Neural cell (in vitro differentiated cells): ENCODE data around the gene DIDO1. TPM values are rescaled to one million over a fixed set of nuclear protein-coding genes. Genes with fewer than 3 reads are reported as not detected.

ENCODE experiments used
- H2AFZ ChIP-seq: fragments of 200-600, 300-800 bp; sonication (generic), shearing (Covaris generic); 2 replicates; pipeline ENCODE4 v1.6.0; 2014; ENCODE audit warnings: low read depth, mild to moderate bottlenecking, antibody characterized with exemption, low read length, moderate library complexity
- H3F3A ChIP-seq: fragments of 200-600 bp; shearing (Covaris generic); 2 replicates; pipeline ENCODE4 v1.6.1; 2016; ENCODE audit warnings: mild to moderate bottlenecking, moderate library complexity, mixed read lengths, antibody characterized with exemption, low read length; ENCODE audit not compliant: insufficient read depth, poor library complexity, severe bottlenecking
- H3K27ac ChIP-seq: fragments of 200-600, 300-800 bp; sonication (generic), shearing (Covaris generic); 2 replicates; pipeline ENCODE4 v1.5.1; 2014; ENCODE audit warnings: mild to moderate bottlenecking, low read length, moderate library complexity
- H3K27me3 ChIP-seq: fragments of 300-800, 200-600 bp; sonication (generic), shearing (Covaris generic); 2 replicates; pipeline ENCODE4 v1.6.0; 2014; ENCODE audit warnings: mild to moderate bottlenecking, low read depth, low read length, moderate library complexity; ENCODE audit not compliant: insufficient read depth
- H3K36me3 ChIP-seq: fragments of 300-800, 200-600 bp; sonication (generic), shearing (Covaris generic); 2 replicates; pipeline ENCODE4 v1.5.1; 2014; ENCODE audit warnings: mild to moderate bottlenecking, antibody characterized with exemption, low read length, moderate library complexity; ENCODE audit not compliant: insufficient read depth
- H3K4me2 ChIP-seq: fragments of 300-800, 200-600 bp; sonication (generic), shearing (Covaris generic); 2 replicates; pipeline ENCODE4 v1.6.0; 2014; ENCODE audit warnings: mild to moderate bottlenecking, low read length
- H3K4me3 ChIP-seq: fragments of 300-800, 200-600 bp; sonication (generic), shearing (Covaris generic); 2 replicates; pipeline ENCODE4 v1.5.1; 2014; ENCODE audit warnings: mild to moderate bottlenecking, low read length, moderate library complexity
- H3K79me2 ChIP-seq: fragments of 200-600 bp; shearing (Covaris generic); replicated peaks from 2 replicates; pipeline ENCODE4 v1.6.0; 2014; ENCODE audit warnings: mild to moderate bottlenecking, low read length, moderate library complexity; ENCODE audit not compliant: insufficient read depth
- H3K9ac ChIP-seq: fragments of 300-800, 200-600 bp; sonication (generic), shearing (Covaris generic); 2 replicates; pipeline ENCODE4 v1.6.1; 2016; ENCODE audit warnings: mild to moderate bottlenecking, low read length, mixed read lengths
- H3K9me2 ChIP-seq: fragments of 200-600 bp; shearing (Covaris generic); 2 replicates; pipeline ENCODE4 v1.6.1; 2016; ENCODE audit warnings: mild to moderate bottlenecking, low read length, mixed read lengths; ENCODE audit not compliant: insufficient read depth
- H3K9me3 ChIP-seq: fragments of 200-600, 300-800 bp; sonication (generic), shearing (Covaris generic); 2 replicates; pipeline ENCODE4 v1.6.1; 2016; ENCODE audit warnings: mild to moderate bottlenecking, mixed run types, low read length, moderate library complexity, mixed read lengths
- H4K20me1 ChIP-seq: fragments of 200-600 bp; shearing (Covaris generic); 2 replicates; pipeline ENCODE4 v1.6.1; 2016; ENCODE audit warnings: mild to moderate bottlenecking, mixed run types; ENCODE audit not compliant: insufficient read depth
- EP300 ChIP-seq: fragments of 450-650 bp; conservative IDR thresholded peaks from 2 replicates; pipeline ENCODE4 v1.6.1; 2014; ENCODE audit warnings: antibody characterized with exemption, mild to moderate bottlenecking, moderate library complexity; ENCODE audit not compliant: poor library complexity, severe bottlenecking
- EZH2 ChIP-seq: fragments of 200-600, 300-800 bp; shearing (Covaris generic), sonication (generic); IDR thresholded peaks from 2 replicates; pipeline ENCODE4 v1.6.1; 2014; ENCODE audit warnings: antibody characterized with exemption, low read length, borderline replicate concordance, mild to moderate bottlenecking; ENCODE audit not compliant: insufficient read depth, poor library complexity, severe bottlenecking
- MXI1 ChIP-seq: fragments of 450-650 bp; conservative IDR thresholded peaks from 2 replicates; pipeline ENCODE4 v1.6.1; 2014; ENCODE audit warnings: antibody characterized with exemption, mild to moderate bottlenecking; ENCODE audit not compliant: poor library complexity, severe bottlenecking
- POLR2AphosphoS5 ChIP-seq: IDR thresholded peaks from 2 replicates; pipeline ENCODE4 v1.6.1; 2012
- RAD21 ChIP-seq: fragments of 450-650 bp; conservative IDR thresholded peaks from 2 replicates; pipeline ENCODE4 v1.6.1; 2014; ENCODE audit warnings: antibody characterized with exemption, mild to moderate bottlenecking, moderate library complexity
- SMC3 ChIP-seq: fragments of 450-650 bp; conservative IDR thresholded peaks from 2 replicates; pipeline ENCODE4 v1.6.1; 2014; ENCODE audit warnings: antibody characterized with exemption, mild to moderate bottlenecking, moderate library complexity; ENCODE audit not compliant: poor library complexity
- TAF1 ChIP-seq: IDR thresholded peaks from 2 replicates; pipeline ENCODE4 v1.6.1; 2012; ENCODE audit warnings: low read depth
- polyA plus RNA-seq: library from polyadenylated mRNA; depleted of rRNA; stranded (reverse); fragments of >200 nt; gene quantifications from 2 replicates; pipeline ENCODE4 v1.2.3, GENCODE V29; 2014
- TF ChIP-seq, protein P1 (sequence below): fragments of 450-650 bp; IDR thresholded peaks from 2 replicates; pipeline ENCODE4 v1.5.1; 2014; ENCODE audit warnings: antibody characterized with exemption, mild to moderate bottlenecking, moderate library complexity; ENCODE audit not compliant: poor library complexity, severe bottlenecking
- TF ChIP-seq, protein P2 (sequence below): IDR thresholded peaks from 2 replicates; pipeline ENCODE4 v1.6.1; 2012; ENCODE audit warnings: borderline replicate concordance

DIDO1 gene
- polyA plus RNA-seq, 1 donor from 2014 or later = 42.8 TPM

DNA sequence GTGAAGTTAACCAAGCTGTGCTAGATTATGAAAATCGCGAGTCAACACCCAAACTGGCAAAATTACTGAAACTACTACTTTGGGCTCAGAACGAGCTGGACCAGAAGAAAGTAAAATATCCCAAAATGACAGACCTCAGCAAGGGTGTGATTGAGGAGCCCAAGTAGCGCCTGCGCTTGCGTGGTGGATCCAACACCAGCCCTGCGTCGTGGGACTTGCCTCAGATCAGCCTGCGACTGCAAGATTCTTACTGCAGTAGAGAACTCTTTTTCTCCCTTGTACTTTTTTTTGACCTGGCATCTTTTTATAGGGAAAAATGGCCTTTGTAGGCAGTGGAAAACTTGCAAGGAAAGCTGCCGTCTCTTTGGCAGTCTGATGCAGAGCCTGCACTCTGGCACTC, 18.4 kb upstream of the DIDO1 start:
- Histone ChIP-seq H3K4me2 (no peak overlapping the region), H3K27me3 (no peaks in the 10 kb centered on the region), H3K9ac (no peak overlapping the region), H3K36me3 (peaks cover 10% of the 10 kb centered on the region), H3K9me2 (no peaks in the 10 kb centered on the region), H3K27ac (no peak overlapping the region), H3K9me3 (no peaks in the 10 kb centered on the region), H2AFZ (no peak overlapping the region), H4K20me1 (no peaks in the 10 kb centered on the region), H3F3A (no peaks in the 10 kb centered on the region), H3K4me3 (no peak overlapping the region), H3K79me2 (peaks cover 28% of the 10 kb centered on the region)
- TF ChIP-seq, protein P1, sequence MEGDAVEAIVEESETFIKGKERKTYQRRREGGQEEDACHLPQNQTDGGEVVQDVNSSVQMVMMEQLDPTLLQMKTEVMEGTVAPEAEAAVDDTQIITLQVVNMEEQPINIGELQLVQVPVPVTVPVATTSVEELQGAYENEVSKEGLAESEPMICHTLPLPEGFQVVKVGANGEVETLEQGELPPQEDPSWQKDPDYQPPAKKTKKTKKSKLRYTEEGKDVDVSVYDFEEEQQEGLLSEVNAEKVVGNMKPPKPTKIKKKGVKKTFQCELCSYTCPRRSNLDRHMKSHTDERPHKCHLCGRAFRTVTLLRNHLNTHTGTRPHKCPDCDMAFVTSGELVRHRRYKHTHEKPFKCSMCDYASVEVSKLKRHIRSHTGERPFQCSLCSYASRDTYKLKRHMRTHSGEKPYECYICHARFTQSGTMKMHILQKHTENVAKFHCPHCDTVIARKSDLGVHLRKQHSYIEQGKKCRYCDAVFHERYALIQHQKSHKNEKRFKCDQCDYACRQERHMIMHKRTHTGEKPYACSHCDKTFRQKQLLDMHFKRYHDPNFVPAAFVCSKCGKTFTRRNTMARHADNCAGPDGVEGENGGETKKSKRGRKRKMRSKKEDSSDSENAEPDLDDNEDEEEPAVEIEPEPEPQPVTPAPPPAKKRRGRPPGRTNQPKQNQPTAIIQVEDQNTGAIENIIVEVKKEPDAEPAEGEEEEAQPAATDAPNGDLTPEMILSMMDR = no peak
- TF ChIP-seq, protein P2, sequence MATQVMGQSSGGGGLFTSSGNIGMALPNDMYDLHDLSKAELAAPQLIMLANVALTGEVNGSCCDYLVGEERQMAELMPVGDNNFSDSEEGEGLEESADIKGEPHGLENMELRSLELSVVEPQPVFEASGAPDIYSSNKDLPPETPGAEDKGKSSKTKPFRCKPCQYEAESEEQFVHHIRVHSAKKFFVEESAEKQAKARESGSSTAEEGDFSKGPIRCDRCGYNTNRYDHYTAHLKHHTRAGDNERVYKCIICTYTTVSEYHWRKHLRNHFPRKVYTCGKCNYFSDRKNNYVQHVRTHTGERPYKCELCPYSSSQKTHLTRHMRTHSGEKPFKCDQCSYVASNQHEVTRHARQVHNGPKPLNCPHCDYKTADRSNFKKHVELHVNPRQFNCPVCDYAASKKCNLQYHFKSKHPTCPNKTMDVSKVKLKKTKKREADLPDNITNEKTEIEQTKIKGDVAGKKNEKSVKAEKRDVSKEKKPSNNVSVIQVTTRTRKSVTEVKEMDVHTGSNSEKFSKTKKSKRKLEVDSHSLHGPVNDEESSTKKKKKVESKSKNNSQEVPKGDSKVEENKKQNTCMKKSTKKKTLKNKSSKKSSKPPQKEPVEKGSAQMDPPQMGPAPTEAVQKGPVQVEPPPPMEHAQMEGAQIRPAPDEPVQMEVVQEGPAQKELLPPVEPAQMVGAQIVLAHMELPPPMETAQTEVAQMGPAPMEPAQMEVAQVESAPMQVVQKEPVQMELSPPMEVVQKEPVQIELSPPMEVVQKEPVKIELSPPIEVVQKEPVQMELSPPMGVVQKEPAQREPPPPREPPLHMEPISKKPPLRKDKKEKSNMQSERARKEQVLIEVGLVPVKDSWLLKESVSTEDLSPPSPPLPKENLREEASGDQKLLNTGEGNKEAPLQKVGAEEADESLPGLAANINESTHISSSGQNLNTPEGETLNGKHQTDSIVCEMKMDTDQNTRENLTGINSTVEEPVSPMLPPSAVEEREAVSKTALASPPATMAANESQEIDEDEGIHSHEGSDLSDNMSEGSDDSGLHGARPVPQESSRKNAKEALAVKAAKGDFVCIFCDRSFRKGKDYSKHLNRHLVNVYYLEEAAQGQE = no peak

DNA sequence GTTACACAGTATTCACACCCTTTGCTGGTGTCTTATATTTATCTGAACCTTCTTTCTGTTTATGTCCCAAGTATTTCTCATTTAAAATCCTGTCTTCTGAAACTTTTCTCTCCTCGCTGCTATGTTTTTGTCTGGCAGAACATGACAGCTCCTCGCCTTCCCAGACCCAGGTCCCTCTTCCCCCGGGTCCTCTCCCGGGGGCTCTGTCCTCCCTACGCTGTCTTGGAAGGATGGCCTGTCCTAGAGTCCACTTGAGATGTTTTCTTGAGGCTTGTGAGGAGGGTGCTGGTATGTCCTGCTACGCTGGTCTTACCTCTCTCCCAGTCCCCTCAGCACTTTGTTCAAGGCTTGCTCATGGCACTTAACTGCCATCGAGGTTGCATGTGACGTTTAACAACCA, 17.9 kb upstream of the DIDO1 start:
- Histone ChIP-seq H3K36me3 (peaks cover 7% of the 10 kb centered on the region), H3K4me2 (no peak overlapping the region), H3K9me2 (no peaks in the 10 kb centered on the region), H3K27me3 (no peaks in the 10 kb centered on the region), H3K9me3 (no peaks in the 10 kb centered on the region), H4K20me1 (no peaks in the 10 kb centered on the region), H3K9ac (no peak overlapping the region), H3K79me2 (peaks cover 34% of the 10 kb centered on the region), H3K4me3 (no peak overlapping the region), H3K27ac (no peak overlapping the region), H2AFZ (no peak overlapping the region), H3F3A (no peaks in the 10 kb centered on the region)
- TF ChIP-seq POLR2AphosphoS5 (no peak), TAF1 (no peak), RAD21 (no peak), MXI1 (no peak), SMC3 (no peak), EZH2 (no peak), EP300 (no peak)
- TF ChIP-seq, protein P2 = no peak
- TF ChIP-seq, protein P1 = no peak
